Mesendoderm (in vitro differentiated cells): ENCODE data around the gene SERINC2.

Experiments used
- DNase-seq: peaks from one replicate; pipeline ENCODE4 v3.0.0; 2013
- H2AK5ac ChIP-seq: 2 replicates; pipeline ENCODE4 v1.6.1; 2013; ENCODE audit warnings: low read length, inconsistent platforms
- H2BK120ac ChIP-seq: 2 replicates; pipeline ENCODE4 v1.6.1; 2013; ENCODE audit warnings: low read depth, mild to moderate bottlenecking, low read length, moderate library complexity, mixed read lengths
- H2BK15ac ChIP-seq: replicated peaks from 2 replicates; pipeline ENCODE4 v1.6.1; 2013; ENCODE audit warnings: low read depth, mild to moderate bottlenecking, moderate library complexity
- H2BK5ac ChIP-seq: 2 replicates; pipeline ENCODE4 v1.6.1; 2013; ENCODE audit warnings: low read length, inconsistent platforms
- H3K18ac ChIP-seq: 2 replicates; pipeline ENCODE4 v1.6.1; 2013; ENCODE audit warnings: mild to moderate bottlenecking, low read length, mixed read lengths
- H3K23ac ChIP-seq: one replicate; pipeline ENCODE4 v1.6.1; 2013; ENCODE audit warnings: low read length
- H3K27ac ChIP-seq: 2 replicates; pipeline ENCODE4 v1.5.1; 2013; ENCODE audit warnings: low read depth, mild to moderate bottlenecking, inconsistent platforms, low read length, moderate library complexity
- H3K27me3 ChIP-seq: 2 replicates; pipeline ENCODE4 v1.6.1; 2013; ENCODE audit warnings: low read length, control low read depth, mild to moderate bottlenecking, inconsistent platforms; ENCODE audit not compliant: insufficient read depth, poor library complexity
- H3K36me3 ChIP-seq: 2 replicates; pipeline ENCODE4 v1.6.1; 2013; ENCODE audit warnings: low read length, inconsistent platforms; ENCODE audit not compliant: control insufficient read depth, insufficient read depth
- H3K4ac ChIP-seq: one replicate; pipeline ENCODE4 v1.6.1; 2013; ENCODE audit warnings: low read depth, mild to moderate bottlenecking, low read length, moderate library complexity
- H3K4me1 ChIP-seq: 2 replicates; pipeline ENCODE4 v1.6.1; 2013; ENCODE audit warnings: low read depth, low read length, inconsistent platforms; ENCODE audit not compliant: control insufficient read depth
- H3K4me2 ChIP-seq: 2 replicates; pipeline ENCODE4 v1.6.1; 2013; ENCODE audit warnings: low read length
- H3K4me3 ChIP-seq: 2 replicates; pipeline ENCODE4 v1.5.1; 2013; ENCODE audit warnings: mild to moderate bottlenecking, low read length
- H3K56ac ChIP-seq: one replicate; pipeline ENCODE4 v1.6.1; 2013; ENCODE audit warnings: low read length
- H3K79me1 ChIP-seq: 2 replicates; pipeline ENCODE4 v1.6.1; 2013; ENCODE audit warnings: low read length, inconsistent platforms
- H3K79me2 ChIP-seq: 2 replicates; pipeline ENCODE4 v1.6.1; 2013; ENCODE audit warnings: mild to moderate bottlenecking, low read length; ENCODE audit not compliant: control insufficient read depth, insufficient read depth
- H3K9ac ChIP-seq: 2 replicates; pipeline ENCODE4 v1.6.1; 2013; ENCODE audit warnings: low read length, inconsistent platforms
- H4K5ac ChIP-seq: one replicate; pipeline ENCODE4 v1.6.1; 2013; ENCODE audit warnings: low read length
- H4K8ac ChIP-seq: one replicate; pipeline ENCODE4 v1.6.1; 2013; ENCODE audit warnings: low read depth, mild to moderate bottlenecking, control low read depth, low read length, moderate library complexity
- WGBS: extraction: QIAGEN DNeasy Blood & Tissue Kit; methylation state at CpG from one replicate; pipeline ENCODE4 v1.1.7; 2013; ENCODE audit warnings: low lambda C conversion rate, missing lambda C conversion rate; ENCODE audit not compliant: insufficient coverage; ENCODE audit errors: extremely low coverage; 5-methylcytosine and 5-hydroxymethylcytosine counted together

The SERINC2 gene

DNA sequence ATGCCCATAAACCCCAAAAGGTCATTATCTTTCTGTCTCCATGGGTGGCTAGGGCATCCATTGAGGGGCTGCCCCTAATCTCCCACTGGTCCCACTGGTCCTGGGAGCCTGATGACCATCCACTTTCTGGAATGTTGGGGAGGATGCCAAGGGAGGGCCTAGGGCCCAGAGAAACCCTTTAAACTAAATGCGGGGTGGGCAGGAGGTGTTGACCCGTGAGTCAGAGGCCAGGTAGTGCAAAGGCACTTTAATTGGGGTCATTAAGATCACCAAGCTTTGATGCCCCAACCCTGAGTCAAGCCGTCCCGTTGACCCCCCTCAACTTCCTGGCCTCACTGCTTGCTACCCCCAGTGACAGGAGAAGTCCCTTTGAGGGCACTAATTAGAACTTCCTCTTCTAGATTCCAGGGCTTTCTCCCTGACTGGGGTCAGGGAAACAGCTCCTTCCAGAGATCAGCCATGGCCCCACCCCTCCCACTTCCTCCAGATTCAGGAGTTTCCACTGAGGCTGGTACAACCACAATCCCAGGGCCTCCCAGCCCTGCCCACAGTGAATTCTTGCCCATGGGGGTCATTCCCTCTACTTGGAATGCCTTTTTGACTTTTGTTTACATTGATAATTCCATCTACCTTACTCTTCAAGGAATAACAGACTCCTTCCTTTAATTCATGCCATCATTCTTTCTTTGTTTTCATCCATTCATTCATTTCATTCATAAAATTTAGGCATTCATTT is 15.5 kb upstream of the SERINC2 start:
- Histone ChIP-seq H2BK5ac (no peak overlapping the region), H3K79me1 (no peaks in the 10 kb centered on the region), H3K56ac (no peak overlapping the region), H4K8ac (no peak overlapping the region), H3K18ac (no peak overlapping the region), H3K4me1 (no peaks in the 10 kb centered on the region), H3K27me3 (no peaks in the 10 kb centered on the region), H3K9ac (no peak overlapping the region), H2AK5ac (no peak overlapping the region), H2BK120ac (no peak overlapping the region), H3K79me2 (no peaks in the 10 kb centered on the region), H4K5ac (no peak overlapping the region), H2BK15ac (no peak overlapping the region), H3K27ac (no peak overlapping the region), H3K4me2 (no peak overlapping the region), H3K4me3 (no peak overlapping the region), H3K23ac (no peak overlapping the region), H3K36me3 (no peaks in the 10 kb centered on the region), H3K4ac (no peak overlapping the region)
- no CpG with 5 or more reads among the region's 4 CpGs for WGBS
- no peak for DNase-seq

DNA sequence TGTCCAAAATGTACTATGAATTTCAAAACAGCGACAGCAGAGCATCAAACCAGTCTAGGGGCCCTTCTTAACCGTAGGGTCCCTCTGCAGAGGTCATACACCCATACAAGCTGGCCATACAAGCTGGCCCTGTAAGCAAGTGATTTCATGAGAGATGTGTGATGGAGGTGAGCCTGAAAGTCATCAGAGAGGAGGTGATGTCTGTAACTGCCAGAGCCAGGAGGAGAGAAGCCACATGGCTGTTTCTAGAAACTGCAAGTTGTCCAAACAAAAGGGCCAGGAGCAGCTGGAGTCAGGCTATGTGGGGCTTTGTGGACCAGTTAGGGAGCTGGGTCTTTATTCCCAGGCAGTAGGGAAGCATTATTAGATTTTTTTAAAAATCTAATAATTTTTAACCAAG is 14.8 kb upstream of the SERINC2 start:
- WGBS: no CpG with 5 or more reads among the region's 2 CpGs
- no peak overlapping the region for H4K8ac ChIP-seq

DNA sequence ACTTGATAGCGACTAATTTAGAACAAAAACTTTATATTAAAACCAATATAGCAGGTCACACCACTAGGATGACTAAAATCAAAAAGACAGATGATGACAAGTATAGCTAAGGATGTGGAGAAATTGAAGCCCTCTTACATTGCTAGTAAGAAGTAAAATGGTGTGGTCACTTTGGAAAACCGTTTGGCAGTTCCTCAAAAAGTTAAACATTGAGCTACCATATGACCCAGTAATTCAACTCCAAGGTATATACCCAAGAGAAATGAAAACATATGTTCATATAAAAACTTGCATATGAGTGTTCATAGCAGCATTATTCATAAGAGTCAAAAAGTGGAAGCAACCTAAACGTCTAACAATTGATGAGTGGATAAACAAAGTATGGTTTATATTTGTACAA is 13.0 kb upstream of the SERINC2 start:
- no peak for DNase-seq

More for the DNA sequence above, 14.8 kb upstream of the SERINC2 start:
- Histone ChIP-seq H3K9ac (no peak overlapping the region), H2AK5ac (no peak overlapping the region), H3K36me3 (no peaks in the 10 kb centered on the region), H3K4me2 (no peak overlapping the region), H3K27me3 (no peaks in the 10 kb centered on the region), H4K5ac (no peak overlapping the region), H3K27ac (no peak overlapping the region), H2BK120ac (no peak overlapping the region), H3K4ac (no peak overlapping the region), H2BK5ac (no peak overlapping the region), H3K4me3 (no peak overlapping the region), H3K23ac (no peak overlapping the region), H3K79me2 (no peaks in the 10 kb centered on the region), H3K79me1 (no peaks in the 10 kb centered on the region), H2BK15ac (no peak overlapping the region), H3K56ac (no peak overlapping the region), H3K18ac (no peak overlapping the region), H3K4me1 (no peaks in the 10 kb centered on the region)
- DNase-seq: no peak

DNA sequence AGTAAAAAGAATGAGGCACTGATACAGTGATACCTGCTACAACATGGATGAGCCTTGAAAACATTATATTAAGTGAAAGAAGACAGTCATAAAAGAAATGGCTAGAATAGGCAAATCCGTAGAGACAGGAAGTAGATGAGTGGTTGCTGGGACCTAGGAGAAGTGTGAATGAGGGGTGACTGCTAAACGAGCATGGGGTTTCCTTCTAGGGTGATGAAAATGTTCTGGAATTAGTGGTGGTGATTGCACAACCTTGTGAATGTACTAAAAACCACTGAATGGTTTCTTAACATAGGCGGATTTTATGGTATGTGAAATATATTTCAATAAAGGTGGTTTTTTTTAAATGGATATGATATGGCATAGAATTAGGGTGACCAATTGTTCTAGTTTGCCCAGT is 12.6 kb upstream of the SERINC2 start:
- Histone ChIP-seq H3K9ac (no peak overlapping the region), H3K4me1 (no peaks in the 10 kb centered on the region), H3K56ac (no peak overlapping the region), H3K4me2 (no peak overlapping the region), H3K23ac (no peak overlapping the region), H3K4me3 (no peak overlapping the region), H2BK120ac (no peak overlapping the region), H3K4ac (no peak overlapping the region), H3K79me2 (no peaks in the 10 kb centered on the region), H3K36me3 (no peaks in the 10 kb centered on the region), H2AK5ac (no peak overlapping the region), H3K27ac (no peak overlapping the region), H3K18ac (no peak overlapping the region), H3K27me3 (no peaks in the 10 kb centered on the region), H2BK5ac (no peak overlapping the region), H4K8ac (no peak overlapping the region), H2BK15ac (no peak overlapping the region), H4K5ac (no peak overlapping the region), H3K79me1 (no peaks in the 10 kb centered on the region)
- DNase-seq: no peak
- WGBS: 100% methylated on average over 1 of the region's 3 CpGs

More for the DNA sequence above, 13.0 kb upstream of the SERINC2 start:
- Histone ChIP-seq H3K4me1 (no peaks in the 10 kb centered on the region), H3K56ac (no peak overlapping the region), H2AK5ac (no peak overlapping the region), H3K18ac (no peak overlapping the region), H2BK120ac (no peak overlapping the region), H3K4me2 (no peak overlapping the region), H3K9ac (no peak overlapping the region), H4K5ac (no peak overlapping the region), H2BK5ac (no peak overlapping the region), H3K4me3 (no peak overlapping the region), H3K23ac (no peak overlapping the region), H3K4ac (no peak overlapping the region), H3K27me3 (no peaks in the 10 kb centered on the region), H3K36me3 (no peaks in the 10 kb centered on the region), H3K79me1 (no peaks in the 10 kb centered on the region), H4K8ac (no peak overlapping the region), H3K79me2 (no peaks in the 10 kb centered on the region), H3K27ac (no peak overlapping the region), H2BK15ac (no peak overlapping the region)
- no CpG with 5 or more reads among the region's 3 CpGs for WGBS

DNA sequence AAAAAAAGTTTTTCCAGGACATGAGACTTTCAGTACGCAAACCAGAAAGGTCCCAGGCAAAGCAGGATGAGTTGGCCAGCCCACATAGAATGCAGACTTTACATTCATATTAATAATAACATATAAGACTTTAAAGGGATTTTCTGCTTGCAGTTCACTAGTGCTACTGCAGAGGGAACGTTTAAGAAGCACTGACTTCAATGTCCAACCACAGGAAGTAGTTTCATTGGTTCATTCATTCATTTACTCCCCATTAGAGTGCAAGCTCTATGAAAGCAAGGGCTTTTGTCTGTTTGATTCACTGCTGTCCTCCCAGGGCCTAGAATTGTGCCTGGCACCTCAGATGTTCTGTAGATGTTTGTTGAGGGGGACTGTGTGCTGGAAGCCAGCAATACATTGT is 11.8 kb upstream of the SERINC2 start:
- H3K27me3 ChIP-seq: no peaks in the 10 kb centered on the region
- no peak for DNase-seq
- no peaks in the 10 kb centered on the region for H3K79me1 ChIP-seq
- H3K4me1 ChIP-seq: no peaks in the 10 kb centered on the region
- H3K56ac ChIP-seq: no peak overlapping the region
- no peak overlapping the region for H4K8ac ChIP-seq
- H3K27ac ChIP-seq: no peak overlapping the region
- H3K18ac ChIP-seq: no peak overlapping the region
- H3K4me2 ChIP-seq: no peak overlapping the region
- H3K79me2 ChIP-seq: no peaks in the 10 kb centered on the region
- H4K5ac ChIP-seq: no peak overlapping the region
- no CpG with 5 or more reads among the region's 2 CpGs for WGBS
- H3K9ac ChIP-seq: no peak overlapping the region
- no peak overlapping the region for H3K4ac ChIP-seq
- no peaks in the 10 kb centered on the region for H3K36me3 ChIP-seq
- no peak overlapping the region for H2BK15ac ChIP-seq
- no peak overlapping the region for H2BK5ac ChIP-seq
- no peak overlapping the region for H2AK5ac ChIP-seq
- H3K23ac ChIP-seq: no peak overlapping the region
- H3K4me3 ChIP-seq: no peak overlapping the region
- H2BK120ac ChIP-seq: no peak overlapping the region
